ENCODE results near the gene KIZ.
"Not testable (repeated sequence)": the region's sequence is repeated elsewhere in the genome, so short reads cannot be mapped to it uniquely, and the experiment has no call there.

Gene KIZ

DNA sequence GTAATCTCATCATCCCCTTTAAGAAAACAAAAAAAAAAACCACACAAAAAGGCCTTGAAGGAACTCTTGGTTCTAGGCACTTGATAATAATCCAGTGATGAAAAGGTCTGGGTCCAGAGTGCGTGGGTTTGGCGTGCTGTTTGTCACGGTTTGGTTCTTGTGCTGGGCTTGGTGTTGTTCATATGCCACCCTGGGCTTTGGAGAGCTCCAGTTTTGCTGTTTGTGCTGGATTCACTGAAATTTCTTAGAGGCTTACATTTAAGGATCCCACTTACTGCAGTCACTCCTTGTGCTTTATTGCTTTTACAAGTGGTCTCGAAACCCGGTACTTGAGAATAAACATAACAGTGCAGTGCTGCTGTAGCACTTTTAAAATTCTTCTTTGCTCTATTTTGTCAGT is 108.4 kb downstream of the KIZ start:
- no peak for DNase-seq

DNA sequence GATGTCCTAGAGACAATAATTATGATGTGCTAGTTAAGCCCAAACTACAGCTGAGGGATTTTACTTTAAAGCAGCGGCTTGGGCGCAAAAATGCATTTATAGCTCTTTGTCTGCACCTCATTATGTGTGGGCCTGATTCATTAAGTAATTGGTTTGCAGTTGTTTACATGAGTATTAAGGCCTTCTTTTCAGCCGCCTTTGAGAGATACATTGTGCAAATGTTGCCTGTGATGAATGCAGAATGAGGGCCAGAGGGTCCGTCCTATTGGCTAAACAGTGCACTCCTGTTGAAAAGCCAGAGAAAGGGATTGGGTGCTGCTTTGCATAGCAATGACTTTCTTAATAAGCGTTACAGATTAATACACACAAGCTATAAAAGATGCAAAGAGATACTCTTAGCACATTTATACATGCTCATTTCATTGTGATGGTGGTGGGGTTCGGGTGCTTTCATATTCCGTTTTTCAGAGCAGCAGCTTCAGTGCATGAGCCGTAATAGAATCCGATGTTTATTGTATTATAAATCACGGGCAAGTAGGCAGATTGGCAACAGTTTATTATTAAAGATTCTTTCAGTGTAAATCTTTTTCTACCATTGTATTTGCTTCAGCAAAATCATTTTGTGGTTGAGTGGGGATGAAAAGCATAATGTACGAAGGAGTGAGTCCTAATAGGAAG is 109.1 kb downstream of the KIZ start:
- DNase-seq = no peak

DNA sequence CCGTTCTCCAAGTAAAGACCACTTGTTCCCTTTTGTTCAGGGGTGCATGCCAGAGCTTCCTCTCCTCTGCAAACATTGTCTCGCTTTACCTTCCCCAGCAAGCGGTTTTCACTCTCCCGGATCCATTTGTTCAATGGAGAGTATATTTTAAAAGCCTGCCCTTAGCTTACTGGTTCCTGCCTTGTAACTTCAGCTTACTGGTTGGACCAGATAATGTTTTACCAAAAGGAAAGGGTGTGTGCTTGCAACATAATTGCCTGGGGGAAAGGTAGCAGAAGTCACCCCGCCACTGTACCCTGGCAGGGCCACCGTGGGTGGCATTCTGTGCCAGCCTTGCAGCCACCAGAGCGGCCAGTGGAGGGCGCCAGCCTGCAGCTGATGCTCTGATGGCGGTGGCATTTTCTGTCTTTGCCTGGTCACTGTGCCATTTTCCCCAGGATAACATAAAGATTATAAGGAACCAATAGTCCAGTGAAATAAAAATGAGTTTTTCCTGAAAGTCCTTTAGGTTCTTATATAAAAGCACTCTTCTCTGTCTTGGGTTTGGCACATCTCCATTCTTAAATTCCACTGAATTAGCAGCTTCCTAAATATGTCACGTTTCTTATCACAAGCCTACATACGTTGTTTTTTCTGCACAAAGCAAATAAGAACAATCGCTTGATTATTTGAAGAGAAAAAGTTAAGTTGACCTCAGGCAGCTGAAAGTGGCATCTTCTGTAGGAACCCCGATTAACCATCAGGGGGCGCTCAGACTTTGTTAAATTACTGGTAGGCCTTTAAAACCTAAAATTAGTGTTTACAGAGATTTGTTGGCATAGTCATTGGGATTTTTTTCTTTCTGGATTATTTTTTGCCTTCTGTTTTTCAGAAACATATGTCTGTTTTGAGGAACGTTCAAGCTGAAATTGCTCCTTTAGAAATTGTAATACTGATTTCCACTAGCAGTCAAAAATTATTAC is 109.9 kb downstream of the KIZ start:
- peak; percentile 85 for DNase-seq

DNA sequence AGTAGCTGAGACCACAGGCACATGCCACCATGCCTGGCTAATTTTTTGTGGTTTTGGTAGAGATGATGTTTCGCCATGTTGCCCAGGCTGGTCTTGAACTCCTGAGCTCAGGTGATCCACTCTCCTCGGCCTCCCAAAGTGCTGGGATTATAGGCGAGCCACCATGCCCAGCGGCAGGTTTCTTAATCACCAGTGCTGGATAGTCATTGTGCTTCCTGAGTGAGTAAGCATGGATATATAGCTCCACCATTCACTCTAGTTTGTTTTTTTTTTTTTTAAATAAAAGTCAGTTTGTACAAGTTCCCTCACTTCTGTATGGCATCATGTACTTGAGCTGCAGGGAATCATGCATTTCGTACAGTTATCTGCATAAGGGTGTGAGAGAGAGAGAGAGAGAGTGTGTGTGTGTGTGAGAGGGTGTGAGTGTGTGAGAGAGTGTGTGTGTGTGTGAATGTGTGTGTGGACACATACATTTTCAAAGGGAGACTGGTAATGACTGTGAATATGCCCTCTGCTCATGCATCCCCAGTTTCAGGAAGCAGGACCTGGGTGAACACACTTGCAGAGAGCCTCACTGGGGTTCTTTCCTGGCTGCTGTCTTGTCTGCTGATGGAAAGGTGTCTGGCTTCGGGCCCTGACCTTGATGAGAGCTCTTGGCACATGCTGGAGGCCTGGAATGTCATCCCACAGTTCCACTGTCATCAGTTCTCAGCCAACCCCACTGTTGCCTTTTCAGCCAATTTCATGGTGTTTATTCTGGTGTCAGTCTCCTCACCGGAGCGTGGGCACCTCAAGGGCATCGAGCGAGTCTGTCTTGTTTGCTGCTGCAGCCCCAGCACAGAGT is 112.3 kb downstream of the KIZ start:
- no peak for DNase-seq

GRCh38 chr20:21238818-21239536 is 113.1 kb downstream of the KIZ start:
- DNase-seq = no peak

DNA sequence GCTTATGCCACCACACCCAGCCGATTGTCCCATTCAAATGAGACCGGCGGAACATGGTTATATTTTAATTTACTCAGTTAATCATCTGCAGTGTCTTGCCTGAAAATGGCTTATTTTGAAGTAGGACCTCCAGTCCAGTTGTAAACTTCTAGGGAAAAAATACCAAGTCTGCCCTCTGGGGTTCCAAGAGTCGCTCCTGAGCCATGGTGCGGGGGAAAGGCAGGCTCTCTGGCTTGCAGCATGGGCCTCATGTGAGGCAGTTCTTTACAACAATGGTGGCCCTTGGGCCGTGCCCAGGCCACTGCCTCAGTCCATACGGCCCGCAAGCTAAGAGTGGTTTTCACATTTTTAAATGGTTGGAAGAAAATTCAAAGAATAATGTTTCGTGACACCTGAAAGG is 114.5 kb downstream of the KIZ start:
- peak; percentile 9 for DNase-seq

- DNase-seq = no peak
Measured at GRCh38 chr20:21241406-21241805, 115.5 kb downstream of the KIZ start.

DNA sequence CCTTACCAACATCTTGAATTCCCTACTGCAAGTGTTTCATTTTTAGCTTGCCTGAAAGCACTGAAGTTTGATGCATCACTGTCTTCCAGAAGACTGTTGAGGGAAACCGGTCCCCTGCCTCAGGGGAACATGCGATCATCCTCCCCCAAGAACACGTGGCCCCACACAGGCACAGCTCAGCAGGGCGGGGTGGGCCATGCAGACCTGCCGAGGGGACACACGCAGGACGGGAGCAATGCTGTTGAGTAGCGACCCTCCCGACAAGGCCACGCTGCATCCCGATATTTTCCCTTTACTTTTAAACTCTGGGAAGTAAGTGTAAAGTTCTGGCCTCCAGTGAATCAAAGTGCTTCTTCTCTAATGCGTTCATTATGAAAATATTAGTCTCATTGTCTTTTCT is 117.9 kb downstream of the KIZ start:
- DNase-seq = no peak

- no peak for DNase-seq
Measured at GRCh38 chr20:21244808-21245207, 118.9 kb downstream of the KIZ start.

DNA sequence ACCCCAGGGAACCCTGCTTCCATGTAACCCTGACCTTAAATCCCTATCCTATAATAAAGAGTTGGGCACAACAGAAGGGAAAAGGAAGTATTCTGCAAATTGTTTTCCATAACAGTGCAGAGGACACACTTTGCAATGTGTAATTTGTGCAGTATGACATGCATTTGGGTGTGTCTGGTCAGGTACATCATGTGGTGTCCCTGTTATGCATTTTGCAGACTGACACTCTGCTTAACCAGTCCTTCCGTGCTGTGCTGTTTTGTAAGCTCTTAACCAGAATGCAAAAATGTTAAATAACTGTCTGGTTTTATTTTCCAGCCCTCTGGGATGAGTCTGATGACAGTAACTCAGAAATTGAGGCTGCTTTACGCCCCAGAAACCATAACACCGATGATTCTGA is 120.3 kb downstream of the KIZ start:
- DNase-seq = no peak

DNA sequence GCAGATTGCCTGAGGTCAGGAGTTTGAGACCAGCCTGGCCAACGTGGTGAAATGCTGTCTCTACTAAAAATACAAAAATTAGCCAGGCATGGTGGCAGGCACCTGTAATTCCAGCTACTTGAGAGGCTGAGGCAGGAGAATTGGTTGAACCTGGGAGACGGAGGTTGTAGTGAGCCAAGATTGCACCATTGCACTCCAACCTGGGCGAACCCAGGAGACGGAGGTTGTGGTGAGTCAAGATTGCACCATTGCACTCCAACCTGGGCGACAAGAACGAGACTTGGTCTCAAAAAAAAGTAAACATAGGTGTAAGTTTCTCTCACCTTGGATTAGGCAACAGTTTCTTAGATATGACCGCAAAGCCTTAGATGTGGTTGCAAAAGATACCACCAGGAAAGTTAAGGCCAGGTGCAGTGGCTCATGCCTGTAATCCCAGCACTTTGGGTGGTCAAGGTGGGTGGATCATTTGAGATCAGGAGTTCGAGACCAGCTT is 121.8 kb downstream of the KIZ start:
- DNase-seq = not testable (repeated sequence)

DNA sequence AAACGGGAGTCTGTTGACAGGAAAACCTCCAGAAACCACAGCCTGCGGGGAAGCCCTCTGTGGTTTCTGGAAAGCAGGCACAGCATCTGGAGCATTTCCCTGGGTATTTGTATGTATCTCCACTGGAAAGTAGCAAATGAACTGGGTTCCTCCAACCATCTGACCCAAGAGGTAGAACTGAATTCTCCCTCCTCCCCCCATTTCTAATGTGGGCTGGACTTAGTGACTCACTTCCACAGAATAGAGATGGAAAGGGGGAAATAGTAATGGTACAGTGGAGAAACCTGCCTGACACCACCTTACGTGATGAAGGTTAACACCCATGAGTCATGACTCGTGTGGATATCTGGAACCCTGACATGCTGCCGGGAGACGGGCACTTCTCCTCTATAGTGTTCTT is 125.4 kb downstream of the KIZ start:
- DNase-seq = no peak

GRCh38 chr20:21257192-21257591 is 131.3 kb downstream of the KIZ start:
- DNase-seq = no peak

- no peak for DNase-seq
Measured at GRCh38 chr20:21258411-21258810, 132.5 kb downstream of the KIZ start.

GRCh38 chr20:21259346-21259745 is 133.5 kb downstream of the KIZ start:
- no peak for DNase-seq

GRCh38 chr20:21262812-21263211 is 136.9 kb downstream of the KIZ start:
- no peak for DNase-seq

- no peak for DNase-seq
Measured at GRCh38 chr20:21265261-21266190, 139.6 kb downstream of the KIZ start.

DNA sequence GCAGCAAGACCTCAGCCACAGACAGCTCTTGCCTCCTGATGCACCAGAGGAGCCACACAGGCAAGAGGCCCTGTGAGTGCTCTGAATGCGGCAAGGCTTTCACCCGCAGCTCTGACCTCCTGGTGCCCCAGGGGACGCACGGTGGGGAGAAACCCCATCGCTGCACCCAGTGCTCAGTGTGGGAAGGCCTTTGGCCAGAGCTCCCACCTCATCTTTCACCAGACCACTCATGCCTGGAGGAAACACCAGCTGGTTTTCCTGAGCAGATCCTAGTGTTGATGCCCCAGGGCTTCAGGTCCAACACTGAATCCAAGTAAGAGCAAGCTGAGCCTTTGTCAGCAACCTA is 140.3 kb downstream of the KIZ start:
- no peak for DNase-seq

- DNase-seq = no peak
Measured at GRCh38 chr20:21269772-21270171, 143.9 kb downstream of the KIZ start.

GRCh38 chr20:21270806-21271205 is 144.9 kb downstream of the KIZ start:
- no peak for DNase-seq

DNA sequence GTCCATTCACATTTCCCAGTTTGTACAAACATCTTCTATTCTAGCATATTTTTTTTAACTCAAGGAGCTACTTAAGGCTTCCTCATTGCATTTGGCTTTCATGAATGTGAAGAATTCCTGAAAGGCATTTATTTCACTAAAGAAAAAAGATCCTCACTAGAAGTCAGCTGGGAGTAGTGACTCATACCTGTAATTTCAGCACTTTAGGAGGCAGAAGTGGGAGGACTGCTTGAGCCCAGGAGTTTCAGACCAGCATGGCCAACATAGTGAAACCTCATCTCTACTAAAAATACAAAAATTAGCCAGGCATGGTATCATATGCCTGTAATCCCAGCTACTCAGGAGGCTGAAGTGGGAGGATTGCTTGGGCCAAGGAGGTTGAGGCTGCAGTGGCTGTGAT is 146.4 kb downstream of the KIZ start:
- DNase-seq = no peak
